ENCODE data around the gene FADS1.

FADS1 gene

DNA sequence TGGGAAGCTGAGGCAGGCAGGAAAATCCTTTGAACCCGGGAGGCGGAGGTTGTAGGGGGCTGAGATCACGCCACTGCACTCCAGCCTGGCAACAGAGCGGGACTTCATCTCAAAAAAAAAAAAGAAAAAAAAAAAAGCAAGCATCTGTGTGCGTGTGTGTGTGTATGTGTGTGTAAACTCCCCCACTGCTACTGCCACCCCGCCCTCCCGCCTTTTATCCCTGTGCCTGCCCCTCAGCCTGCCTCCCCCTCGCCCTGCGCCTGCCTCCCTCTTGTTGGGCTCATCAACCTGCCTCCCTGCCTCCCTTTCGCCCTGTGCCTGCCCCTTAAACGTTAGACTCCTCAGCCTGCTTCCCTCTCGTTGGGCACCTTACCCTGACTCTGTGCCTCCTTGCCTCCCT, 42.4 kb downstream of the FADS1 start:
- no peak overlapping the region for H3K4me3 ChIP-seq (ENCODE audit: low read depth, low read length)
- TF ChIP-seq, protein P1, sequence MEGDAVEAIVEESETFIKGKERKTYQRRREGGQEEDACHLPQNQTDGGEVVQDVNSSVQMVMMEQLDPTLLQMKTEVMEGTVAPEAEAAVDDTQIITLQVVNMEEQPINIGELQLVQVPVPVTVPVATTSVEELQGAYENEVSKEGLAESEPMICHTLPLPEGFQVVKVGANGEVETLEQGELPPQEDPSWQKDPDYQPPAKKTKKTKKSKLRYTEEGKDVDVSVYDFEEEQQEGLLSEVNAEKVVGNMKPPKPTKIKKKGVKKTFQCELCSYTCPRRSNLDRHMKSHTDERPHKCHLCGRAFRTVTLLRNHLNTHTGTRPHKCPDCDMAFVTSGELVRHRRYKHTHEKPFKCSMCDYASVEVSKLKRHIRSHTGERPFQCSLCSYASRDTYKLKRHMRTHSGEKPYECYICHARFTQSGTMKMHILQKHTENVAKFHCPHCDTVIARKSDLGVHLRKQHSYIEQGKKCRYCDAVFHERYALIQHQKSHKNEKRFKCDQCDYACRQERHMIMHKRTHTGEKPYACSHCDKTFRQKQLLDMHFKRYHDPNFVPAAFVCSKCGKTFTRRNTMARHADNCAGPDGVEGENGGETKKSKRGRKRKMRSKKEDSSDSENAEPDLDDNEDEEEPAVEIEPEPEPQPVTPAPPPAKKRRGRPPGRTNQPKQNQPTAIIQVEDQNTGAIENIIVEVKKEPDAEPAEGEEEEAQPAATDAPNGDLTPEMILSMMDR (IDR thresholded peaks at IDR 0.05; ENCODE audit: low read depth, low read length) = no peak

DNA sequence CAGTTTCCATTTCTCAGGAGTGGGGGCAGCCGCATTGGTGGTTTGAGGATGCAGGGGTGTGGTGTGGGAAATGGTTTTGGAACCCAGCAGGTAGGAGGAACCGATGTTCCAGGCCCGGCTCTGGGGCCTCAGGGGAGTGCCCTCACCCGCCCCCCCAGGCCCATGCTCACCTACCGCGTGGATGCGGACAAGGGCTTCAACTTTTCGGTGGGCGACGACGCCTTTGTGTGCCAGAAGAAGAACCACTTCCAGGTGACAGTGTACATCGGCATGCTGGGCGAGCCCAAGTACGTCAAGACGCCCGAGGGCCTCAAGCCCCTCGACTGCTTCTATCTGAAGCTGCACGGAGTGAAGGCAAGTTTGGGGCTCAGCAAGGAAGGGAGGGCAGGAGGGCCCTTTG, 43.0 kb downstream of the FADS1 start:
- no peak overlapping the region for H3K4me3 ChIP-seq (ENCODE audit: low read depth, low read length)
- TF ChIP-seq, protein P1 (IDR thresholded peaks at IDR 0.05; ENCODE audit: low read depth, low read length) = no peak

- no peak overlapping the region for H3K4me3 ChIP-seq (ENCODE audit: low read depth, low read length)
- TF ChIP-seq, protein P1 (IDR thresholded peaks at IDR 0.05; ENCODE audit: low read depth, low read length) = no peak
Observed at GRCh38 chr11:61773356-61773755, 43.4 kb downstream of the FADS1 start.

DNA sequence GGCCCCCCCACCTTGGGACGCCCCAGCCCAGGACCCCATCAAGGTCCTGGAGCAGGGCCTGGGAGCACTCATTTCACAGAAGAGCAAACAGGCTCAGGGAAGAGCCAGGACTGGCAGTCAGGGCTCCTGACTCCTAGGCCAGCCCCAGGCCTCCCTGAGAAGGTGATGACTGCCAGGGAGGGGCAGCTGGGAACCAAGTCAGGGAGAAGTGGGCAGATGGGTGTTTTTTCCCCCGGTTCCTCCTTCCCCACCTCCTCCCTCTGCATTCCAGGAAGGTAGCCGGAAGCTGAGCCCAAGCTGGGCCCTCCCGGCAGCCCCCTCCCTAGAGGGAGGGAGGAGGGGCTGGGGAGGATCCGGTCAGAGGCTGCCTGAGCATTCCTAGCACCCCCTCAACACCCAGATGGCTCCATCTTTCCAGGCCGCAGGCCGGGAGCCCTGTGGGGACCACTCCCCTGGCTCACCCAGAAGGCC, 44.8 kb downstream of the FADS1 start:
- TF ChIP-seq, protein P1 (IDR thresholded peaks at IDR 0.05; ENCODE audit: low read depth, low read length) = no peak

DNA sequence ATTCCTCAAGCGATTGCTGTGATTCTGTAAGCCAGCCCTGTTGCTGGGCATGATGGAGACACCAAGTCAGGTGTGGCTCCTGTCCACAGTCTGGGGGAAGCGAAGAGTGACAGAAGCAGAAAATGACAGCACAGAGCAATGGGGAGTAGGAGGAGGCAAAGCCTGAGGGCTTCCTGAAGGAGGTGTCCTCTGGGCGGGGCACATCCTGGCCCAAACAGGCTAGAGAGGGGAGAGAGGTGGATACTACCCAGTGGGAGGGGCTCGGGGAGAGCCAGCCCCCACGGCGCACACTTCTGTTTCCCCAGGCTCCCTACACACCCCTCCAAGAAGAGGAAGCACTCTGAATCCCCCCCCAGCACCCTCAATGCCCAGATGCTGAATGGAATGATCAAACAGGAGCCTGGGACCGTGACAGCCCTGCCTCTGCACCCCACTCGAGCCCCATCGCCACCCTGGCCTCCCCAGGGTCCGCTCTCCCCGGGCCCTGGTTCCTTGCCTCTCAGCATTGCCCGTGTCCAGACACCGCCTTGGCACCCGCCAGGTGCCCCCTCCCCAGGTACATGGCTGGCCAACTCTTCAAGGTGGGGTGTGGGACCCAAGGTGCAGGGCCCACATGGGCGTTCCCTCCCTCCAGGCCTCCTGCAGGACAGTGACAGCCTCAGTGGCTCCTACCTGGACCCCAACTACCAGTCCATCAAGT, 45.5 kb downstream of the FADS1 start:
- TF ChIP-seq, protein P1 (IDR thresholded peaks at IDR 0.05; ENCODE audit: low read depth, low read length) = no peak
- no peak overlapping the region for H3K4me3 ChIP-seq (ENCODE audit: low read depth, low read length)

More for the DNA sequence above, 44.8 kb downstream of the FADS1 start:
- H3K4me3 ChIP-seq (ENCODE audit: low read depth, low read length) = no peak overlapping the region

- TF ChIP-seq, protein P1 (IDR thresholded peaks at IDR 0.05; ENCODE audit: low read depth, low read length) = no peak
- H3K4me3 ChIP-seq (ENCODE audit: low read depth, low read length) = no peak overlapping the region
Observed at GRCh38 chr11:61769946-61770683, 46.7 kb downstream of the FADS1 start.

Data from WI38 (cell line).